Hepatocyte (in vitro differentiated cells): ENCODE results near the gene ZNRF3.

Experiments
- CTCF ChIP-seq: fragments of 200-600 bp; sonication (generic); IDR thresholded peaks from 2 replicates; pipeline ENCODE4 v1.5.1; 2016; ENCODE audit warnings: antibody characterized with exemption, mild to moderate bottlenecking; ENCODE audit not compliant: poor library complexity
- EZH2 ChIP-seq: fragments of 200-600 bp; sonication (generic); IDR thresholded peaks from 2 replicates; pipeline ENCODE4 v1.6.1; 2016; ENCODE audit warnings: antibody characterized with exemption, mild to moderate bottlenecking, borderline replicate concordance
- EZH2phosphoT487 ChIP-seq: fragments of 200-600 bp; sonication (generic); IDR thresholded peaks from one replicate; pipeline ENCODE4 v1.6.1; 2018; ENCODE audit warnings: antibody characterized with exemption, mild to moderate bottlenecking, low read depth, moderate library complexity; ENCODE audit not compliant: unreplicated experiment, severe bottlenecking

- TF ChIP-seq CTCF (no peak), EZH2 (no peak), EZH2phosphoT487 (no peak)
Observed at GRCh38 chr22:28995551-28995950, 112.2 kb downstream of the ZNRF3 start.
